ENCODE results near the gene HPSE2.

HPSE2 gene

DNA sequence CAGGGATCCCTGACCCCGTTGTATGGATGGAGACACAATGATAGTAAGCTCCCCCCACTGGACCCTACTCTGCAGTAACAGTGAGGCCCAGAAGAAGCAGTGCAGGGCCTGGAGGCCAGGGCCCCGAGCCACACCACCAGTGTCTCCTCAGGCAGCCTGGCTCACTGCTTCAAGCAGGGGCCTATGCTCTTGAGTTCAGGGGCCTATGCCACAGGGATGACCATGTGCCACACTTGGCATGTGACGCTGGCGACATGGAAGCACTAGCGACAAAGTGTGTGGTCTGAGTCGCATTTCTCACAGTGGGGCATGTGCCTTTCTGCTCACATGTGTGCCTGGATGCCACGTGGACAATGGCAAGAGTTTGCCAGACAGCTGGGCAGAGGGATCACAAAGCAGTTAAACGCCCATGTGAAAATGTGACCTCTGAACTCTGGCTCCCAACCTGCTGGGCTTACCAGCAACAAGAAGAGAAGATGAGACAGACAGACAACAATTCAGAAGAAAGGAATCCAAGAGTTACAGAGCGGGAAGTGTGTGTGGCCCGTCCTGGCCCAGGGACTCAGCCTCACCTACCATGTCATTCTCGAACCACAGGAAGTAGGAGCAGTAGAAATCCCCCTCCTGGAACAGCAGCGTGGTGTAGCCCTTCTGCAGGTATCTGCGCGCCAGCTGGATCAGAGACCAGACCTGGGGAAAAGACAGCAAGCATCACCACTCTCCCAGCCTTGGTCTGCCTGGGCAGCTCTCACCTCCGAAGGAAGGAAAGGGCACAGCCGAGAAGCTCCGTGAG lies 816.0 kb downstream of the HPSE2 start:
- no peak for TF ChIP-seq POLR2AphosphoS5 (IDR thresholded peaks at IDR 0.05; ENCODE audit: low read depth, low read length)
- TF ChIP-seq FOXP2 (optimal IDR thresholded peaks at IDR 0.05; ENCODE audit: borderline replicate concordance, extremely low read depth, extremely low read length, insufficient read depth) = no peak
- TF ChIP-seq, protein P1, sequence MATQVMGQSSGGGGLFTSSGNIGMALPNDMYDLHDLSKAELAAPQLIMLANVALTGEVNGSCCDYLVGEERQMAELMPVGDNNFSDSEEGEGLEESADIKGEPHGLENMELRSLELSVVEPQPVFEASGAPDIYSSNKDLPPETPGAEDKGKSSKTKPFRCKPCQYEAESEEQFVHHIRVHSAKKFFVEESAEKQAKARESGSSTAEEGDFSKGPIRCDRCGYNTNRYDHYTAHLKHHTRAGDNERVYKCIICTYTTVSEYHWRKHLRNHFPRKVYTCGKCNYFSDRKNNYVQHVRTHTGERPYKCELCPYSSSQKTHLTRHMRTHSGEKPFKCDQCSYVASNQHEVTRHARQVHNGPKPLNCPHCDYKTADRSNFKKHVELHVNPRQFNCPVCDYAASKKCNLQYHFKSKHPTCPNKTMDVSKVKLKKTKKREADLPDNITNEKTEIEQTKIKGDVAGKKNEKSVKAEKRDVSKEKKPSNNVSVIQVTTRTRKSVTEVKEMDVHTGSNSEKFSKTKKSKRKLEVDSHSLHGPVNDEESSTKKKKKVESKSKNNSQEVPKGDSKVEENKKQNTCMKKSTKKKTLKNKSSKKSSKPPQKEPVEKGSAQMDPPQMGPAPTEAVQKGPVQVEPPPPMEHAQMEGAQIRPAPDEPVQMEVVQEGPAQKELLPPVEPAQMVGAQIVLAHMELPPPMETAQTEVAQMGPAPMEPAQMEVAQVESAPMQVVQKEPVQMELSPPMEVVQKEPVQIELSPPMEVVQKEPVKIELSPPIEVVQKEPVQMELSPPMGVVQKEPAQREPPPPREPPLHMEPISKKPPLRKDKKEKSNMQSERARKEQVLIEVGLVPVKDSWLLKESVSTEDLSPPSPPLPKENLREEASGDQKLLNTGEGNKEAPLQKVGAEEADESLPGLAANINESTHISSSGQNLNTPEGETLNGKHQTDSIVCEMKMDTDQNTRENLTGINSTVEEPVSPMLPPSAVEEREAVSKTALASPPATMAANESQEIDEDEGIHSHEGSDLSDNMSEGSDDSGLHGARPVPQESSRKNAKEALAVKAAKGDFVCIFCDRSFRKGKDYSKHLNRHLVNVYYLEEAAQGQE (IDR thresholded peaks at IDR 0.05; ENCODE audit: insufficient read depth in 1 of 2, low read depth in 2 of 2, low read length in 2 of 2) = no peak
- TF ChIP-seq TAF1 (IDR thresholded peaks at IDR 0.05; ENCODE audit: borderline replicate concordance, insufficient read depth, low read length) = no peak
- TF ChIP-seq SIN3A (IDR thresholded peaks at IDR 0.05; ENCODE audit: borderline replicate concordance, insufficient read depth, low read length) = no peak

DNA sequence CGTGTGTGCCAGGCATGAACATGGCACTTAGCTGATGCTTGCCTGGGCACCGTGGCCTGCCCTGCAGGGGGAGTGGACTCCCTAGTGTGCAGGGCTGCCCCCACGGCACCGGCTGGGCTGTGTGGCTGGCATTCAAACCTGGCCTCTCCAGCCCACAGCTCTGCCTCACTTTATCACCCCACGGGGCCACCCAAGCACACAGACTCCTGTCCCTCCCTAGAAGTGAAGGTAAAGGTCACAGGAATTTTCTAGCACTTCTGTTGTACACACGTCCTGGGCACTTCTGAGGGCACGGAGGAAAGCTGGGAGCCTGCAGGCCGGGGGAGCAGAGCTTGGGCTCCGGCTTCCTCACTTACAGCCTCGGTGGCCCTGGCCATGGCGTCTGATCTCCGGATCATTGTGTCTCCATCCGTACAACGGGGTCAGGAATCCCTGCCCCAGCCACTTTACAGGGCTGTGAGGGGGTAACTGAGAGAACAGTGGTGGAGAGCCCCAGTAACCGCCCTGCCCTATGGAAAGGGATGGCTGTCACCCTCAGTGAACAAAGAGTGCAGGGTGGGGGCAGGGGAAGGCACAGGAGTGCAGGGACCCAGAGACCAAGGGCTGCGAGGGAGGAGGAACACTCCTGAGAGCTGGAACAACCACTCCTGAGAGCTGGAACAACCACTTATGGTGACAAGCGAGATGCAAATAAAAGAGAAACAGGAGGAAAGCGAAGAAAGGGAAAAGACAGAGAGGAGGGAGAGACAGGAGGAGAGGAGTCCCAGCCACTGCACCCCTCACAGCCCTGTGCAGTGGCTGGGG lies 816.8 kb downstream of the HPSE2 start:
- TF ChIP-seq POLR2AphosphoS5 (IDR thresholded peaks at IDR 0.05; ENCODE audit: low read depth, low read length) (no peak), TAF1 (IDR thresholded peaks at IDR 0.05; ENCODE audit: borderline replicate concordance, insufficient read depth, low read length) (no peak), FOXP2 (optimal IDR thresholded peaks at IDR 0.05; ENCODE audit: borderline replicate concordance, extremely low read depth, extremely low read length, insufficient read depth) (no peak), SIN3A (IDR thresholded peaks at IDR 0.05; ENCODE audit: borderline replicate concordance, insufficient read depth, low read length) (no peak)
- TF ChIP-seq, protein P1 (IDR thresholded peaks at IDR 0.05; ENCODE audit: insufficient read depth in 1 of 2, low read depth in 2 of 2, low read length in 2 of 2) = no peak

DNA sequence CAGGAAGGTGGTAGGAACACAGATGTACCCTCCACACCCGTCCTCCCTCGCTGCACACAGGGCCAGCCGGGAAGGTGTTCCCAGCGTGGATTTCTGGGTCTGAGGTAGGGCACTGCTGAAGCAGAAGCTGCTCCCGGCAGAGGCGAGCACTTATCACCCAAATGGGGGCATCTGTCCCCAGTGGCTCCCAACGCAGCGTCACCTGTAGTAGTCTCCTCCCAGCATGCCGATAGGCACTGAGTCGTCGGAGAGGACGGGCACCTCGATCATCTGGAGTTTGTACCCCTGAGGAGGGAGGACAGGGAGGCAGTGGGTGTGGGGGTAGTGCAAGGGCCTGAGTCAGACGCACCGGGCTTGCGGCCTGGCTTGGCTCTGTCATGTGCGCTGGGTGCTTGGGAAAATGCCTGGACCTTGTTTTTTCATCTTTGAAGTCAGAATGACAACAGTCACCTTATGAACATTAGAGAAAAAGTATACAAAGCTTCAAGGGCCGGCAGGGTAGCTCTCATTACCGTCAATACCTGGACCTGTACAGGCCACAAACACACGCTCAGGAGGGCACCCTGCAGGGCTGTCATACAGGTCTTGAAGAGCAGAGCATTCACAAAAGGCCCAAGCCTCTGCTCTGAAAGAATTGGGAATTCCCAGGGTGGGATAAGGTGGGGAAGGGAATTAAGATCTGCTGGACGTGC lies 817.5 kb downstream of the HPSE2 start:
- TF ChIP-seq SIN3A (IDR thresholded peaks at IDR 0.05; ENCODE audit: borderline replicate concordance, insufficient read depth, low read length) (no peak), FOXP2 (optimal IDR thresholded peaks at IDR 0.05; ENCODE audit: borderline replicate concordance, extremely low read depth, extremely low read length, insufficient read depth) (no peak)
- TF ChIP-seq, protein P1 (IDR thresholded peaks at IDR 0.05; ENCODE audit: insufficient read depth in 1 of 2, low read depth in 2 of 2, low read length in 2 of 2) = no peak

DNA sequence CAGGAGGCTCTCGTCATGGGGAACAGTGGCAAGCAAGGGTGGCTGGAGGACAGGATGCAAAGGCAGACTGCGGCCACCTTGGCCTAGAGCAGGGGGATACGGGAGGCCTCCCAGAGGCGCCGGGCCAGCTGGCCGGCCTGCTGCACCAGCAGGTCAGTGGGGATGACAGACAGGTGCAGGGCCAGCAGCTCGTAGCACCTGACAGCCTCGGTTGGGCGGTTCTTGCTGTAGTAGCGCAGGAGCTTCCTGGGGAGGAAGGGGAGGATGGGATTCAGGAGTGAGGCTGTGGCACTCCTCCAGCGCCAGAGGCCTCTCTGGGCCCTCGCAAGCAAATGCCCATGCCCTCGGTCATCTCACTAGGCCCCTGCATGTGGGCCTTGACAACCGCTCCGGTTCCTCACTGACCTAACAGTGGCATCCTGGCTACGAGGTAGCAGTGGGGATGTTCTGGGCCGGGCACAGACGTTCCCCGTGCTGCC lies 818.1 kb downstream of the HPSE2 start:
- TF ChIP-seq POLR2AphosphoS5 (IDR thresholded peaks at IDR 0.05; ENCODE audit: low read depth, low read length) (no peak), SIN3A (IDR thresholded peaks at IDR 0.05; ENCODE audit: borderline replicate concordance, insufficient read depth, low read length) (no peak), TAF1 (IDR thresholded peaks at IDR 0.05; ENCODE audit: borderline replicate concordance, insufficient read depth, low read length) (no peak), FOXP2 (optimal IDR thresholded peaks at IDR 0.05; ENCODE audit: borderline replicate concordance, extremely low read depth, extremely low read length, insufficient read depth) (no peak)
- TF ChIP-seq, protein P1 (IDR thresholded peaks at IDR 0.05; ENCODE audit: insufficient read depth in 1 of 2, low read depth in 2 of 2, low read length in 2 of 2) = no peak

All from PFSK-1 (cell line).